HepG2 (cell line): ENCODE results near the gene TMEM258. TPM values are rescaled to one million over a fixed set of nuclear protein-coding genes. Genes with fewer than 3 reads are reported as not detected.

ENCODE experiments used
- AKAP8 ChIP-seq: sonication (generic); formaldehyde crosslinking; IDR thresholded peaks from 2 replicates; pipeline ENCODE4 v1.5.1; 2020; ENCODE audit warnings: mild to moderate bottlenecking, missing genetic modification reagents
- ARID2 ChIP-seq: sonication (generic); formaldehyde crosslinking; IDR thresholded peaks from 2 replicates; pipeline ENCODE4 v1.8.1; 2022; ENCODE audit warnings: mild to moderate bottlenecking, missing genetic modification reagents, borderline replicate concordance
- CCAR2 ChIP-seq: fragments of 200-400 bp; formaldehyde crosslinking; optimal IDR thresholded peaks from 2 replicates; pipeline ENCODE3; 2018; ENCODE audit warnings: low read depth, mild to moderate bottlenecking, low read length, moderate library complexity
- CENPT ChIP-seq: sonication (generic); formaldehyde crosslinking; IDR thresholded peaks from 2 replicates; pipeline ENCODE4 v1.8.0; 2022; ENCODE audit warnings: low read depth, mild to moderate bottlenecking, moderate library complexity, missing genetic modification reagents
- DMAP1 ChIP-seq: IDR thresholded peaks from 2 replicates; pipeline ENCODE4 v1.6.1; 2016
- GATA4 ChIP-seq: sonication (generic); IDR thresholded peaks from 2 replicates; pipeline ENCODE4 v1.6.1; 2016; ENCODE audit warnings: antibody characterized with exemption, low read depth, borderline replicate concordance
- HNRNPK ChIP-seq: fragments of 200-400 bp; formaldehyde crosslinking; IDR thresholded peaks from 2 replicates; pipeline ENCODE4 v1.6.1; 2018; ENCODE audit warnings: low read length, low read depth, moderate library complexity, mild to moderate bottlenecking; ENCODE audit not compliant: poor library complexity, severe bottlenecking
- HOXA5 ChIP-seq: sonication (generic); formaldehyde crosslinking; IDR thresholded peaks from 2 replicates; pipeline ENCODE4 v1.4.0; 2020; ENCODE audit warnings: missing genetic modification reagents
- JDP2 ChIP-seq: sonication (generic); formaldehyde crosslinking; IDR thresholded peaks from 2 replicates; pipeline ENCODE4 v1.8.1; 2022; ENCODE audit warnings: missing genetic modification reagents, borderline replicate concordance
- KDM3A ChIP-seq: IDR thresholded peaks from 2 replicates; pipeline ENCODE4 v1.6.1; 2018; ENCODE audit warnings: low read depth, missing compliant biosample characterization
- KDM4B ChIP-seq: sonication (generic); formaldehyde crosslinking; IDR thresholded peaks from 2 replicates; pipeline ENCODE4 v1.4.0; 2020; ENCODE audit warnings: missing genetic modification reagents
- MED8 ChIP-seq: sonication (generic); formaldehyde crosslinking; IDR thresholded peaks from 2 replicates; pipeline ENCODE4 v1.8.1; 2023; ENCODE audit warnings: mild to moderate bottlenecking, missing genetic modification reagents; ENCODE audit not compliant: insufficient replicate concordance
- NCOR1 ChIP-seq: fragments of 200-600 bp; sonication (generic); IDR thresholded peaks from 2 replicates; pipeline ENCODE4 v1.7.0; 2017; ENCODE audit warnings: antibody characterized with exemption, low read length, borderline replicate concordance
- NPAS2 ChIP-seq: sonication (generic); formaldehyde crosslinking; IDR thresholded peaks from 2 replicates; pipeline ENCODE4 v1.8.0; 2022; ENCODE audit warnings: mild to moderate bottlenecking, missing genetic modification reagents, borderline replicate concordance
- NR2F2 ChIP-seq: IDR thresholded peaks from 2 replicates; pipeline ENCODE4 v1.6.1; 2012; ENCODE audit warnings: low read depth, inconsistent platforms, borderline replicate concordance
- PHF8 ChIP-seq: sonication (generic); formaldehyde crosslinking; IDR thresholded peaks from 2 replicates; pipeline ENCODE4 v1.5.0; 2020; ENCODE audit warnings: missing genetic modification reagents
- U2AF2 ChIP-seq: fragments of 200-400 bp; formaldehyde crosslinking; IDR thresholded peaks from 2 replicates; pipeline ENCODE4 v1.6.1; 2017; ENCODE audit warnings: low read depth, mild to moderate bottlenecking, low read length
- ZFP1 ChIP-seq: IDR thresholded peaks from 2 replicates; pipeline ENCODE4 v1.6.1; 2016
- ZNF780A ChIP-seq: sonication (generic); formaldehyde crosslinking; IDR thresholded peaks from 2 replicates; pipeline ENCODE4 v1.8.0; 2022; ENCODE audit warnings: mild to moderate bottlenecking, missing genetic modification reagents, moderate library complexity
- ZNF883 ChIP-seq: sonication (generic); formaldehyde crosslinking; IDR thresholded peaks from 2 replicates; pipeline ENCODE4 v1.5.1; 2020; ENCODE audit warnings: mild to moderate bottlenecking, missing genetic modification reagents; ENCODE audit errors: not compliant biosample characterization
- polyA plus RNA-seq, 8 experiments: library from polyadenylated mRNA; depleted of rRNA in 3 of 8; stranded (reverse) in 7 of 8; unstranded in 1 of 8; fragments of >200 nt; fragmentation: Illumina TruSeq in 4 of 8; extraction: Trizol in 4 of 8; gene quantifications; 2 replicates each; pipeline versions ENCODE4 v1.2.1 to v1.2.3, GENCODE V29; 2011 to 2016; ENCODE audit warnings: low read depth in 4 of 8, missing spikeins in 1 of 8, mixed read lengths in 1 of 8; ENCODE audit not compliant: insufficient read depth in 1 of 8
- total RNA-seq, 5 experiments: library from RNA; depleted of rRNA; stranded (reverse); fragments of >200 nt; fragmentation: Illumina TruSeq; extraction: Trizol; gene quantifications; 2 replicates each; pipeline ENCODE4 v1.2.3, GENCODE V29; 2016; ENCODE audit warnings: low read depth in 1 of 5
- TF ChIP-seq, protein P1 (sequence below): sonication (generic); formaldehyde crosslinking; IDR thresholded peaks from 2 replicates; pipeline ENCODE4 v1.4.0; 2020; ENCODE audit warnings: mild to moderate bottlenecking, missing genetic modification reagents
- TF ChIP-seq, protein P2 (sequence below): sonication (generic); formaldehyde crosslinking; IDR thresholded peaks from 2 replicates; pipeline ENCODE4 v1.8.1; 2023; ENCODE audit warnings: mild to moderate bottlenecking, missing genetic modification reagents
- TF ChIP-seq, protein P3 (sequence below): sonication (generic); formaldehyde crosslinking; IDR thresholded peaks from 2 replicates; pipeline ENCODE4 v1.4.0; 2020; ENCODE audit warnings: missing genetic modification reagents, borderline replicate concordance

TMEM258 gene
- total and polyA plus RNA-seq, 2 of the 13 experiments (the other 11 are each of a cell fraction or from before 2014, with no cell fraction given): 175 to 424 TPM

DNA sequence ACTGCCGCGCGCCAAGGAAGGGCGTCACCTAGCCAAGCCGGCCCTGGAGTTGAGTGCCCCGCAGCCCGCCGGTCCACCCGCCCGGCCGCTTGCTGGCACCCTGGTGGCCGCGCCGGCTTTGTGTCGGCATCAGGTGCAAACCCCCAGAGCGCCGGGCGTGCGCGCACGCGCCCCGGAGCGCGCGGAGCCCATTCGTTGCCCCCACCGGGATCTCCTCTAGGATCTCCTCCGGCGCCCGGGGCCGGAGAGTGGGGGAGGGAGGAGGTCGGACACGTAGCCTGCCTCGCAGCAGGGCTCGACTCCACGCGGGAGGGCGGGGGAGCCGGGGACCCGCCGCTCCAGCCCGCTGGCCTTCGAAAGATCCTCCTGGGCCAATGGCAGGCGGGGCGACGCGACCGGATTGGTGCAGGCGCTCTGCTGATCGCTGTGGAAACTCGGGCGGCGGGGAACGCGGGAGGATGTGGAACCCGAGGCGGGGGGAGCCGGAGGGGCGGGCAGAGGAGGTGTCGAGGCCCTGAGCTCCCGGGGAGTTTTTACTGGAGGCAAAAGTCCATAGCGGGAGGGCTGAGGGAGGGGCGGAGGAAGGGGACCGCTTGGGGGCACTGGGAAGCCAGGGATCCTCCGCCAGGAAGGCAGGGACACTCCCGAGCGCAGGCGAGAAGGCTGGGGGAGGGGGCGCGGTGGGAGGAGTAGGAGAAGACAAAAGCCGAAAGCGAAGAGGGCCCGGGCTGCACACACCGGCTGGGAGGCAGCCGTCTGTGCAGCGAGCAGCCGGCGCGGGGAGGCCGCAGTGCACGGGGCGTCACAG is 35.4 kb upstream of the TMEM258 start, which contains the start of gene FADS2 (continued):
- TF ChIP-seq, protein P1, sequence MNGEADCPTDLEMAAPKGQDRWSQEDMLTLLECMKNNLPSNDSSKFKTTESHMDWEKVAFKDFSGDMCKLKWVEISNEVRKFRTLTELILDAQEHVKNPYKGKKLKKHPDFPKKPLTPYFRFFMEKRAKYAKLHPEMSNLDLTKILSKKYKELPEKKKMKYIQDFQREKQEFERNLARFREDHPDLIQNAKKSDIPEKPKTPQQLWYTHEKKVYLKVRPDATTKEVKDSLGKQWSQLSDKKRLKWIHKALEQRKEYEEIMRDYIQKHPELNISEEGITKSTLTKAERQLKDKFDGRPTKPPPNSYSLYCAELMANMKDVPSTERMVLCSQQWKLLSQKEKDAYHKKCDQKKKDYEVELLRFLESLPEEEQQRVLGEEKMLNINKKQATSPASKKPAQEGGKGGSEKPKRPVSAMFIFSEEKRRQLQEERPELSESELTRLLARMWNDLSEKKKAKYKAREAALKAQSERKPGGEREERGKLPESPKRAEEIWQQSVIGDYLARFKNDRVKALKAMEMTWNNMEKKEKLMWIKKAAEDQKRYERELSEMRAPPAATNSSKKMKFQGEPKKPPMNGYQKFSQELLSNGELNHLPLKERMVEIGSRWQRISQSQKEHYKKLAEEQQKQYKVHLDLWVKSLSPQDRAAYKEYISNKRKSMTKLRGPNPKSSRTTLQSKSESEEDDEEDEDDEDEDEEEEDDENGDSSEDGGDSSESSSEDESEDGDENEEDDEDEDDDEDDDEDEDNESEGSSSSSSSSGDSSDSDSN (CRISPR knock-in tag): no peak
- TF ChIP-seq KDM3A (peak; percentile 26; the same call in 1 of the 2 replicates), NPAS2 (no peak), CCAR2 (no peak), MED8 (CRISPR knock-in tag) (peak; percentile 66), ARID2 (no peak), ZFP1 (CRISPR knock-in tag) (no peak), GATA4 (0 out of 2 replicates have a peak, but pooled peaks have one; percentile 30), HOXA5 (peak; percentile 9; the same call in 1 of the 2 replicates), ZNF780A (CRISPR knock-in tag) (0 out of 2 replicates have a peak, but pooled peaks have one; percentile 46), ZNF883 (peak; percentile 3), KDM4B (CRISPR knock-in tag) (no peak), NR2F2 (no peak), NCOR1 (no peak), CENPT (CRISPR knock-in tag) (no peak), AKAP8 (CRISPR knock-in tag) (peak; percentile 6; the same call in 1 of the 2 replicates), HNRNPK (peak; percentile 24), JDP2 (CRISPR knock-in tag) (no peak), DMAP1 (CRISPR knock-in tag) (peak; percentile 41; the same call in 1 of the 2 replicates), PHF8 (no peak), U2AF2 (no peak)
- TF ChIP-seq, protein P2, sequence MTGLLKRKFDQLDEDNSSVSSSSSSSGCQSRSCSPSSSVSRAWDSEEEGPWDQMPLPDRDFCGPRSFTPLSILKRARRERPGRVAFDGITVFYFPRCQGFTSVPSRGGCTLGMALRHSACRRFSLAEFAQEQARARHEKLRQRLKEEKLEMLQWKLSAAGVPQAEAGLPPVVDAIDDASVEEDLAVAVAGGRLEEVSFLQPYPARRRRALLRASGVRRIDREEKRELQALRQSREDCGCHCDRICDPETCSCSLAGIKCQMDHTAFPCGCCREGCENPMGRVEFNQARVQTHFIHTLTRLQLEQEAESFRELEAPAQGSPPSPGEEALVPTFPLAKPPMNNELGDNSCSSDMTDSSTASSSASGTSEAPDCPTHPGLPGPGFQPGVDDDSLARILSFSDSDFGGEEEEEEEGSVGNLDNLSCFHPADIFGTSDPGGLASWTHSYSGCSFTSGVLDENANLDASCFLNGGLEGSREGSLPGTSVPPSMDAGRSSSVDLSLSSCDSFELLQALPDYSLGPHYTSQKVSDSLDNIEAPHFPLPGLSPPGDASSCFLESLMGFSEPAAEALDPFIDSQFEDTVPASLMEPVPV: no peak; the same call in 1 of the 2 replicates
- TF ChIP-seq, protein P3, sequence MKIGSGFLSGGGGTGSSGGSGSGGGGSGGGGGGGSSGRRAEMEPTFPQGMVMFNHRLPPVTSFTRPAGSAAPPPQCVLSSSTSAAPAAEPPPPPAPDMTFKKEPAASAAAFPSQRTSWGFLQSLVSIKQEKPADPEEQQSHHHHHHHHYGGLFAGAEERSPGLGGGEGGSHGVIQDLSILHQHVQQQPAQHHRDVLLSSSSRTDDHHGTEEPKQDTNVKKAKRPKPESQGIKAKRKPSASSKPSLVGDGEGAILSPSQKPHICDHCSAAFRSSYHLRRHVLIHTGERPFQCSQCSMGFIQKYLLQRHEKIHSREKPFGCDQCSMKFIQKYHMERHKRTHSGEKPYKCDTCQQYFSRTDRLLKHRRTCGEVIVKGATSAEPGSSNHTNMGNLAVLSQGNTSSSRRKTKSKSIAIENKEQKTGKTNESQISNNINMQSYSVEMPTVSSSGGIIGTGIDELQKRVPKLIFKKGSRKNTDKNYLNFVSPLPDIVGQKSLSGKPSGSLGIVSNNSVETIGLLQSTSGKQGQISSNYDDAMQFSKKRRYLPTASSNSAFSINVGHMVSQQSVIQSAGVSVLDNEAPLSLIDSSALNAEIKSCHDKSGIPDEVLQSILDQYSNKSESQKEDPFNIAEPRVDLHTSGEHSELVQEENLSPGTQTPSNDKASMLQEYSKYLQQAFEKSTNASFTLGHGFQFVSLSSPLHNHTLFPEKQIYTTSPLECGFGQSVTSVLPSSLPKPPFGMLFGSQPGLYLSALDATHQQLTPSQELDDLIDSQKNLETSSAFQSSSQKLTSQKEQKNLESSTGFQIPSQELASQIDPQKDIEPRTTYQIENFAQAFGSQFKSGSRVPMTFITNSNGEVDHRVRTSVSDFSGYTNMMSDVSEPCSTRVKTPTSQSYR (CRISPR knock-in tag): 0 out of 2 replicates have a peak, but pooled peaks have one; percentile 60
